PFSK-1 (cell line): Measurements from ENCODE around the gene AHDC1.

Source experiments
- FOXP2 ChIP-seq: optimal IDR thresholded peaks from 2 replicates; pipeline ENCODE3; 2011; ENCODE audit warnings: borderline replicate concordance, control low read depth, inconsistent platforms; ENCODE audit not compliant: insufficient read depth; ENCODE audit errors: extremely low read length, extremely low read depth
- POLR2AphosphoS5 ChIP-seq: IDR thresholded peaks from 2 replicates; pipeline ENCODE4 v1.6.1; 2012; ENCODE audit warnings: low read depth, mild to moderate bottlenecking, control low read depth, low read length, moderate library complexity
- SIN3A ChIP-seq: IDR thresholded peaks from 2 replicates; pipeline ENCODE4 v1.6.1; 2012; ENCODE audit warnings: mild to moderate bottlenecking, low read length, moderate library complexity, borderline replicate concordance; ENCODE audit not compliant: insufficient read depth
- TAF1 ChIP-seq: IDR thresholded peaks from 2 replicates; pipeline ENCODE4 v1.6.1; 2012; ENCODE audit warnings: low read length, control low read depth, borderline replicate concordance; ENCODE audit not compliant: insufficient read depth
- TF ChIP-seq, protein P1 (sequence below), 2 experiments: IDR thresholded peaks; 2 replicates each; pipeline versions ENCODE4 v1.6.1 to v1.8.0; 2011 to 2012; ENCODE audit warnings: low read depth in 2 of 2, low read length in 2 of 2, control low read depth in 1 of 2, inconsistent platforms in 1 of 2, mild to moderate bottlenecking in 1 of 2, moderate library complexity in 1 of 2; ENCODE audit not compliant: insufficient read depth in 1 of 2

Gene AHDC1

DNA sequence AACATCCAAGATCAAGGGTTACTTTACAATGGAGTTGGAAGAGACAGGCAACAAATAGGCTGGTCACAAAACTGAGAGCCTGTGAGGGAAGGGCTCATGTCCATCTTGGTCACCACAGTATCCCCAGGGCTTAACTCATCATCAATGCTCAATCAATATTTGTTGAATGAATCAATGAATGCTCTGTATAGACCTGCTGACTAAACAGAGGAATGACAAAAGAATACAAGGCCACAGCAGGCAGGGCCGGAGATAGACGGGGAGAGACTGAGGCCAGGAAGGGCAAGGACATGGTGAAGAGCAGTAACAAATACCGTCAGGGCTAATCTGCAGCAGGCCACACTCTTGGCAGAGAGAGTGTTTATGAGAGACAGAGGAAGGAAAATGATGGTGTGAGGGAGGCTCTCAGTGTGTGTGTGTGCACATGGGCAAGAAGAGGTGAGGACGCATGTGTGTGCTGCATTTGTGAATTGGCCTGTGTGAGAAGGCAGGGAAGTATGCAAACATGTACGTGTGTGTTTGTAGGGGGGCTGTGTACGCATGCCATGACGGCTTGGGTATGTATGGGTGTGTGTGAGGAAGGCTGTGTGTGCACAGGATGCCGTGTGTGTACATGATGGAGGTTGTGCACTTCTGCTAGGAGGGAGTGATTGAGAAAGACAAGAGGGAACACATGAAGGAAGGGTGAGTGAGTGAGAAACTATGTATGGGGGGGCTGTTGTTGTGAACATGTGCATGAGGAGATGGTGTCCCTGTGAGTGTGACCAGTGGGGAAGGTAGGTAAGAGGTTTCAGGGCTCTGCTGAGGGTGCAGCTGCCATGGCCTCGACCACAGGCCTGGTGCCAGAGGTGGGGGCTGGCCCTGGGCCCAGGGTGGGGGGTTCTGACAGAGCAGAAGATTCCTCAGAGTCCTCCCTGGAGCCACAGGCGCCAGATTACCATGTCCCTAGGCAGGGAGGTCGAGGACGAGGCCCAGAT lies 15.4 kb downstream of the AHDC1 start:
- TF ChIP-seq TAF1 (no peak), SIN3A (no peak), FOXP2 (no peak), POLR2AphosphoS5 (no peak)
- TF ChIP-seq, protein P1, sequence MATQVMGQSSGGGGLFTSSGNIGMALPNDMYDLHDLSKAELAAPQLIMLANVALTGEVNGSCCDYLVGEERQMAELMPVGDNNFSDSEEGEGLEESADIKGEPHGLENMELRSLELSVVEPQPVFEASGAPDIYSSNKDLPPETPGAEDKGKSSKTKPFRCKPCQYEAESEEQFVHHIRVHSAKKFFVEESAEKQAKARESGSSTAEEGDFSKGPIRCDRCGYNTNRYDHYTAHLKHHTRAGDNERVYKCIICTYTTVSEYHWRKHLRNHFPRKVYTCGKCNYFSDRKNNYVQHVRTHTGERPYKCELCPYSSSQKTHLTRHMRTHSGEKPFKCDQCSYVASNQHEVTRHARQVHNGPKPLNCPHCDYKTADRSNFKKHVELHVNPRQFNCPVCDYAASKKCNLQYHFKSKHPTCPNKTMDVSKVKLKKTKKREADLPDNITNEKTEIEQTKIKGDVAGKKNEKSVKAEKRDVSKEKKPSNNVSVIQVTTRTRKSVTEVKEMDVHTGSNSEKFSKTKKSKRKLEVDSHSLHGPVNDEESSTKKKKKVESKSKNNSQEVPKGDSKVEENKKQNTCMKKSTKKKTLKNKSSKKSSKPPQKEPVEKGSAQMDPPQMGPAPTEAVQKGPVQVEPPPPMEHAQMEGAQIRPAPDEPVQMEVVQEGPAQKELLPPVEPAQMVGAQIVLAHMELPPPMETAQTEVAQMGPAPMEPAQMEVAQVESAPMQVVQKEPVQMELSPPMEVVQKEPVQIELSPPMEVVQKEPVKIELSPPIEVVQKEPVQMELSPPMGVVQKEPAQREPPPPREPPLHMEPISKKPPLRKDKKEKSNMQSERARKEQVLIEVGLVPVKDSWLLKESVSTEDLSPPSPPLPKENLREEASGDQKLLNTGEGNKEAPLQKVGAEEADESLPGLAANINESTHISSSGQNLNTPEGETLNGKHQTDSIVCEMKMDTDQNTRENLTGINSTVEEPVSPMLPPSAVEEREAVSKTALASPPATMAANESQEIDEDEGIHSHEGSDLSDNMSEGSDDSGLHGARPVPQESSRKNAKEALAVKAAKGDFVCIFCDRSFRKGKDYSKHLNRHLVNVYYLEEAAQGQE (IDR thresholded peaks at IDR 0.05; ENCODE audit: insufficient read depth in 1 of 2, low read depth in 2 of 2, low read length in 2 of 2), result no peak

DNA sequence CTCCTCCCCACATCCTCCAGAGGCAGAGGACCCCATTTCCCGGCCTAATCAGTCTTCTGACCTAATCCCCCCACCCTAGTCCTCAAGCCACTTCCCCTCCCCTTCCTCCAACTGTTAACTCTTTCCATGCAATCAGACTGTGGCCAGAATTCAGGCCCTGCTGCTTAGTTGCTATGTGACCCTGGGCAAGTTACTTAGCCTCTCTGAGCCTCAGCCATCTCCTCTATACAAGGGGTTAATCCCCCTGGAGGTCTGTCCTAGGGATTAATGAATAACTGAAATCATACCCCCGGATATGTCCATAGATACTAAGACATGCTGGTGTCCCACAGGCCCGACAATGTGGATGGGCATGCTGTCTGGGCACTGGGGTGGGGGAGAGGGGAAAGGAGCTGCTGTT lies 18.3 kb downstream of the AHDC1 start:
- TF ChIP-seq, protein P1 (IDR thresholded peaks at IDR 0.05; ENCODE audit: insufficient read depth in 1 of 2, low read depth in 2 of 2, low read length in 2 of 2), result no peak
- no peak for TF ChIP-seq SIN3A
- no peak for TF ChIP-seq TAF1
- TF ChIP-seq FOXP2, result no peak
- TF ChIP-seq POLR2AphosphoS5, result no peak

DNA sequence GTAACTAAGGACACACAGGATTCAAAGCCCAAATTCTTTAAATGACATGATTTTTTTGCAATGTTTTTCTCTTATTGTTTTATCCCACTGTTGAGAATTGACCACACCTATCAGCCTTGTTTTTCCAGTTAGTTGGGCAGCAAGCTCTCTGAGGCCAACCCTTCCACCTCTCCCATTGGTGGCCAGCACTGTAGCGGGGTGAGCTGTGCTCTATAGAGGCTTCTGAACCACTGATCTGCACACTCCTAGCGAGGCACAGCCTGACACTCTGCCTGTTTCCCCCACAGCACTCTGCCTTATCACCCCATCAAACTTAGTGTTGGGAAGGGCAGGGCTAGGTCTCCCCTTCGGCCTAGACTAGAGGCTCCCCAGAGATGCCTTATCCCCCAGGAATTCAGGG lies 19.5 kb downstream of the AHDC1 start:
- TF ChIP-seq SIN3A (no peak), TAF1 (no peak), FOXP2 (no peak), POLR2AphosphoS5 (no peak)
- TF ChIP-seq, protein P1 (IDR thresholded peaks at IDR 0.05; ENCODE audit: insufficient read depth in 1 of 2, low read depth in 2 of 2, low read length in 2 of 2), result no peak

DNA sequence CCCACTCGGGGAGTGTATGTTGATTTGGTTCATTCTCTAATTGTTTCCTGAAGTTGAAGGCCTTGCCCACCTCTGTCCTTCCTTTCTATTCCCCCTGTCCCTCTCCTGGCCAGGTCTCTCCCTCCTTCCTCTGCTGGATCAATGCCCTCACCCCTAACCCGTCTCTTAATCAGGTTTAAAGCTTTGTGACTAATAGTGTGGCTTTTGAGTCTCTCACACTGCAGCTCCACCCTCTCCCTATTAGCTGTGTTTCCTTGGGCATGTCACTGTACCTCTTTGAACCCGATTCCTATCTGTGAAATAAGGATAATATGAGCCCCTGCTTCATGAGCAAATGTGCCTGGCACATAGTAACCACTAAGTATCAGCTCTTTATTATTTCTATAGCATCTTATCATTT lies 20.5 kb downstream of the AHDC1 start:
- TF ChIP-seq FOXP2 (no peak), SIN3A (no peak), POLR2AphosphoS5 (no peak), TAF1 (no peak)
- TF ChIP-seq, protein P1 (IDR thresholded peaks at IDR 0.05; ENCODE audit: insufficient read depth in 1 of 2, low read depth in 2 of 2, low read length in 2 of 2), result no peak
